GM18519 (cell line): ENCODE data around the gene FAM200C.

Experiments used
- ATAC-seq: cut with Tn5 transposase; IDR thresholded peaks from one replicate; pipeline ENCODE4 v1.9.1; 2021; ENCODE audit warnings: mild to moderate bottlenecking, moderate library complexity; ENCODE audit not compliant: unreplicated experiment, low FRiP score

FAM200C gene

DNA sequence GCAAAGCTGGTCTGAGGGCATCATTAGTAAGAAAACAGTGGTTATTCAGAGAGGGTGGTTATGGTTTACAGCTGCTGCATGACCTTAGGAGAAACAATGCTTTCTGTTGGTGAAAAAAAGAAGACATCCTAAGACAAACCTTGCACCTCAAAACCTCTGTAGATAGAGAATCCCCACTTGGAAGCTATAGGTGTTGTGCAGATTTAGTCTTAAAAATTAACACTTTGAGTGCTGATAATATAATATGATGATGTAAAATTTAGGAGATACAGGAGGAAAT, 20.4 kb upstream of the FAM200C start:
- ATAC-seq, result no peak

- ATAC-seq, result no peak
Observed at GRCh38 chr5:160419458-160420330, 19.8 kb upstream of the FAM200C start.

DNA sequence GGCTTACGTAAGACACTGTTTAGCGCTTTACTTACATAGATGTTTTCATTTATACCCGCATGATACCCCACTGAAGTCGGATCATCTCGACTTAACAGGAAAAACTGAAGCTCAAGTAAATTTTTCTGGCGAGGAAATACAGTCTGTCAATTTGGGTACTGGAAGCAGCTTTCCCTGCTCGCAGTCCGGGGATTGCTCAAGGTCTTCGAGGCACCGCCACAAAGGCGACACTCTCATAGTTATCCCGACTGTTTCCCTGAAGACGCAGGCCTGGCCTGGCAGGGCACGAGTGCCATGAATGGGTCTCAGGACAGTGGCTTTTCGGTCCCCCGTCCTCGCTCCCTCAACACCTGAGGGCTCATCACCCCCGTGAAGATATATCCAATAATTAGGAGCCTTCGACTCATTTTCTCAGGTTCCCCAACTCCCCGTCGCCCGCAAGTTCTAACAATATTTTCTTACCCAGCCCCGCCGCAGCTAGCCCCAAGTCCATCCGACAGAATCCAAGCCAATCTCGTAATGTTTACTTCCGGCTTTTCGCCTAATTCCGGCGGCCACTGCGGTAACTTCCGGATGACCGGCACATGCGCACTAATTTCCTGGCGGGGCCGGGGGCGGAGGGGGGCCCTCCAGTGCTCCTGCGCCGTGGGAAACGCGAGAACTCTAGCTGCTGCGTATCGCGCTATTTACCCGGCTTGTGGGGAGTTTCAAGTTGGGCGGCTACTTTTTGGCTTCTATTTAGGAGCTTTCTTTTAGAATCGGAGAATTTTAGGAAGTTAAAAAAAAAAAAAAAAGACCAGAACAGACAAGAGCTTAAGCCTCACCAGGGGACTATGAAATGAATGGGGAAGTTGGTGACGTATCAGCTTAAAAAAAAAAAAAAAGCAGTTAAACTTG, 19.0 kb upstream of the FAM200C start, which contains the start of gene SLU7:
SLU7 (minus strand) TSS at position 521 of the 897 bp plus-strand sequence. CDS start 3,787 bp downstream, outside the sequence.
- peak; percentile 46 for ATAC-seq

DNA sequence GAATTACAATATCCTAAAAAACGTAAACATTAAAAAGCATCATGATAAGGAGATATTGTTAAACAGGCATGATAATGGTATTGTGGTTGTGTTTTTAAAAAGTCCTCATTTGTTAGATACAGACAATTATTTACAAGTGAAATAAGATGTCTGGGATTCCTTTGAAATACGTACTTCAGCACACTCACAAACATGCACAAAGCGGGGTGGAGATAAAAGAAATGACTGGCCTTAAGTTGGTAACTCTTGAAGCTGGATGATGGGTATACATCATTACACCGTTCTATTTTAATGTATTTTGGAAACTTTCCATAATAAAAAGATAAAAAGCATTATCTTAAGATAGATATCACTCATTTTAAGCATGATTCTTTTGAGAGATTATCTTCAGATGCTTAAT, 1.0 kb downstream of the FAM200C start:
- ATAC-seq, result no peak

GRCh38 chr5:160397492-160397891, 2.4 kb downstream of the FAM200C start:
- ATAC-seq, result no peak

- no peak for ATAC-seq
Observed at GRCh38 chr5:160395111-160395510, 4.7 kb downstream of the FAM200C start.

DNA sequence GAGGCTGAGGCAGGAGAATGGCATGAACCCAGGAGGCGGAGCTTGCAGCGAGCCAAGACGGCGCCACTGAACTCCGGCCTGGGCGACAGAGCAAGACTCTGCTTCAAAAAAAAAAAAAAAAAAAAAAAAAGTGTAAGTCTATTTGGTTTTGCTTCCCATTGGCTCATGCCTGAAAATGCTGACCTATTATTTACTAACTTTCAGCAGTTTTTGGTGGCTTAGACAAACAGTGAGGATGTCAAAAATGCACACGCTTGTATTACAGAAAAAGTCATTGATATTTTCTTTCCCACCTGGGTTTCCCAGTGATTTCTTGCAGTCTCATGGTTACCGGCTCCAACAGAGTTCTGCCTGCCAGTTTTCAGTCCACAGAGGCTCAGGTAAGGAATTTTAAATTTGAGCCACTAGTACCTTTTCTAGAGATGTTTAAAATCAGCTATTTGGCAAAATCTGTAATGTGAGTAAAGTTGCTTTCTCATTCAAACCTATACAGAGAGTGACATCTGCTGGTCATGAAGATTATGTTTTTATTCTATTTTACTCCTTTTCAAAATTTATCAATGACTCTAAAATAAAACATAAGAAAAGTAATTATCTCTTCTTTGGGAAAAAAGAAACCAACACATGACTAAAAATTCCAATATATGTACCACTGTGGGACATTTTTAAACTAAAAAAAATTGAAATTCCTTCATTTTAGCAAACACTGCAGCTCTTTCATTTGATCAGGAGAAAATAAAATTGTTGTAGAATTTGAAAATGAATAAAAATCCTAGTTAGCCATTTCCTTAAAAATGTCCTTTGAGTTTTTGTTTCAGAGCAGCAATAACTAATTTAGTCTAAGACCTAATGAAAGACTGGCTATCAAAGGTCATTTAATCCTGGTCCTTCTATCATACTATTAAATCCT, 8.8 kb downstream of the FAM200C start:
- ATAC-seq, result no peak

- no peak for ATAC-seq
Observed at GRCh38 chr5:160387445-160387844, 12.4 kb downstream of the FAM200C start.

- ATAC-seq, result no peak
Observed at GRCh38 chr5:160385496-160385895, 14.4 kb downstream of the FAM200C start.

DNA sequence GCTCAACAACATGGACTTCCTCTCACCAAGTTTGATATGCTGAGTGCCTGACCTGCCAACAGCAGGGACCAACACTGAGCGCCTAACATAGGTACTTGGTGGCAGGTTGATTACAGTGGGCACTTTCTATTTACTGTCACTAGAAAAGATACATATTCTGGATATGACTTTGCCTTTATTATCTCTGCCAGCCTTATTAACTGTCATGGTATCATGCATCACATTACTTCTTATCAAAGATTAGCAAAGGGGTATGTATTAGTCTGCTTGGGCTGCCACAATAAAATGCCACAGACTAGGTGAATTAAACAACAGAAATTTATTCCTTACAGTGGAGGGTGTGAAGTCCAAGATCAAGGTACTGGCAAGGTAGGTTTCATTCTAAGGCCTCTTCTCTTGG, 15.2 kb downstream of the FAM200C start:
- no peak for ATAC-seq

DNA sequence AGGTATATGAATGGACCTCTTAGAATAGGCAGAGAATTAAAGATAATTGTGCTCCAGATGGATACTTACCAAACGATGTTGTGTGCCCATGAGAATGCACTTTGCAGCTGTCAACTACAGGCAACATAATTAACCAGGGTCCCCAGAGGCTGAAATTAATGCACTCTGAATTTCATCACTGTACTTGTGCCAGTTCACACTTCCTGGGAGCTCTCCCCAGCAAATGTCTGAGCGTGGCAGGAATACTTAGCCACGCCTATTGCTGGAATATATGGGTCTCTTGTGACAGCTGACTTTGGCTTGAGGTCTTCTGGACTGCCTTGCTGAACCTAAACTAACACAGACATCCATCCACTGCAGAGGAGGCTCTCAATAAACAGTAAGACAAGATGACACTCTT, 17.5 kb downstream of the FAM200C start:
- ATAC-seq, result no peak

GRCh38 chr5:160380041-160380440, 19.8 kb downstream of the FAM200C start:
- no peak for ATAC-seq

DNA sequence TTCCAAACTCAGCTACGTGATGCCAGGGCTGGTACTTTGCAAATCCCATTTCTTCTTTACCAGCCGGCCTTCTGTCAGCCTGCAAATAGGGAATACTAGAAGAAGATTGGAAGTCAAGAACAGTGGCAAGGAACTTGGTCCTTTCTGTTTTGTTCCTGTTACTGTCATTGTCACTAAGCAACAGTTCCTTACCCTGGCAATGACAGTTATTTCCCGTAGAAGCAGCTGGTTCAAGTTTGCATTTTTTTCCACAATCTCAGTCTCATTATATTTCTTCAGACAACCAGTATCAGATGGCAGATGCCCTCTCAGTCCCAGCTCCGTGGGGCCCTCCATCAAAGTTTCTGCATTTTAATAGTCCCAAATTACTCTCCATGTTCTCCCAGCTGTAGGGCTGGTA, 20.3 kb downstream of the FAM200C start:
- no peak for ATAC-seq

DNA sequence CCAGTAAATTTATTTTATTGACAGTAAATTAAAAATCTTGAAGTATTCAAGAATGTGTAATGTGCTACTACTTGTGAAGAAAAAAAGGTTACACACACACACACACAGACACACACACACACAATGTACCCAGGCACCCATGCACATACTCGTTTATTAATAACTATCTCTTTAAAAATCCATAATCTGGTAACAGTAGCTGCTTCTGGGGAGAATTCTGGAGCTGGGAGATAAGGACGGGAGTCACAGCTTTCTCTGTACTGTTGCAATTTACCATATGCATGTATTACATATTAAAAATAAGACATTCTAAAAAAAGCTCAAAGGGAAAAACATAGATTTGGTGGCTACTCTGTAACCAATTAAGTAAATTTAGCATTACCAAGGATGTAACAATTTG, 21.5 kb downstream of the FAM200C start:
- no peak for ATAC-seq

- no peak for ATAC-seq
Observed at GRCh38 chr5:160377651-160378050, 22.2 kb downstream of the FAM200C start.

DNA sequence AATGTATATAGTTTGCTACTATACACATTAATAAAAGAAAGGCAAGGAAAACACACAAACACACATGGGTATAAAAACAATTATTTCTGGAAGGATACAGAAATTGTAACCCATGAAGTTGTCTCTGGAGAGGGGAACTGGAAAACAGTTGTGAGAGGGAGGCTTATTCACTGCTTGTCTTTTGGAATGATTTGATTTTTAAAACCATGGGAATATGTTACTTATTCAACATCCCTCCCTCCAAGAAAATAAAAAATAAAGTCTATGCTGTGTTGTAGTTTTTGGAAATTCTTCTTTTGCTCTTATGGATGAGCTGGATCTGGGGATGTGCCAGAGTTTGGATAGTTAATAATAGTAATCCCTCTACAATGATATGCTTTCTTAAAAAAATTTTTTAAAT, 23.4 kb downstream of the FAM200C start:
- ATAC-seq, result no peak

GRCh38 chr5:160375701-160376100, 24.2 kb downstream of the FAM200C start:
- ATAC-seq, result no peak

GRCh38 chr5:160375166-160375565, 24.7 kb downstream of the FAM200C start:
- no peak for ATAC-seq

- ATAC-seq, result no peak
Observed at GRCh38 chr5:160371294-160371693, 28.6 kb downstream of the FAM200C start.

DNA sequence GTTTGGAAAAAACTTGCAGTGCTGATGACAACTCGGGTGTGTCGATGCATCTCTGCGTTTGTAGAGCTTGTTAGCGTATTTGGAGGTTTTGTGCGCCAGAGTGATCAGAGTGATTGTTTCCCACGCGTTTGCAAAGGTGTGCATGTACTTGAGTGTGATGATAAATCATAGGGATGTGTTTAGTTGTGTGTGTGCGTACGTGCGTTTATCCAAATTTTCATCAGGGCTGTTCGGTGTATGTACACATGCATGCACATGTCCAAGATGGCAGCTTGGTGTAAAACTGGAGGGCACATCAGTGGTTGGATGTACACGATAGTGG, 29.2 kb downstream of the FAM200C start:
- no peak for ATAC-seq
